ENCODE results near the gene DBH.

- TF ChIP-seq CTCF (IDR thresholded peaks at IDR 0.05; ENCODE audit: borderline replicate concordance, extremely low read depth, low read length, poor library complexity, severe bottlenecking), result no peak
- no peak for TF ChIP-seq EZH2 (IDR thresholded peaks at IDR 0.05; ENCODE audit: borderline replicate concordance, low read depth, low read length, severe bottlenecking)
Measured at GRCh38 chr9:133591985-133592384, 44.2 kb upstream of the DBH start.

Data from DND-41 (cell line).